Effector CD4-positive, alpha-beta T cell (primary cell): ENCODE data around the gene TMPRSS12. TPM values are rescaled to one million over a fixed set of nuclear protein-coding genes. Genes with fewer than 3 reads are reported as not detected.
"Not testable (repeated sequence)": the region's sequence is repeated elsewhere in the genome, so short reads cannot be mapped to it uniquely, and the experiment has no call there.

Source experiments
- DNase-seq: peaks from one replicate; pipeline ENCODE4 v3.0.0-alpha.2; 2020
- total RNA-seq: gene quantifications from one replicate; lab custom pipeline; 2026; lab: John Stamatoyannopoulos, UW

Gene TMPRSS12, protein sequence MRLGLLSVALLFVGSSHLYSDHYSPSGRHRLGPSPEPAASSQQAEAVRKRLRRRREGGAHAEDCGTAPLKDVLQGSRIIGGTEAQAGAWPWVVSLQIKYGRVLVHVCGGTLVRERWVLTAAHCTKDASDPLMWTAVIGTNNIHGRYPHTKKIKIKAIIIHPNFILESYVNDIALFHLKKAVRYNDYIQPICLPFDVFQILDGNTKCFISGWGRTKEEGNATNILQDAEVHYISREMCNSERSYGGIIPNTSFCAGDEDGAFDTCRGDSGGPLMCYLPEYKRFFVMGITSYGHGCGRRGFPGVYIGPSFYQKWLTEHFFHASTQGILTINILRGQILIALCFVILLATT
- not detected for total RNA-seq

GRCh38 chr12:50842637-50843493 lies at the start of gene TMPRSS12:
Gene TMPRSS12, plus strand, starts transcription at chr12:50842926. Its CDS starts 39 bp downstream, at chr12:50842965.
- no peak for DNase-seq

GRCh38 chr12:50799908-50800307 lies 42.8 kb upstream of the TMPRSS12 start:
- no peak for DNase-seq

DNA sequence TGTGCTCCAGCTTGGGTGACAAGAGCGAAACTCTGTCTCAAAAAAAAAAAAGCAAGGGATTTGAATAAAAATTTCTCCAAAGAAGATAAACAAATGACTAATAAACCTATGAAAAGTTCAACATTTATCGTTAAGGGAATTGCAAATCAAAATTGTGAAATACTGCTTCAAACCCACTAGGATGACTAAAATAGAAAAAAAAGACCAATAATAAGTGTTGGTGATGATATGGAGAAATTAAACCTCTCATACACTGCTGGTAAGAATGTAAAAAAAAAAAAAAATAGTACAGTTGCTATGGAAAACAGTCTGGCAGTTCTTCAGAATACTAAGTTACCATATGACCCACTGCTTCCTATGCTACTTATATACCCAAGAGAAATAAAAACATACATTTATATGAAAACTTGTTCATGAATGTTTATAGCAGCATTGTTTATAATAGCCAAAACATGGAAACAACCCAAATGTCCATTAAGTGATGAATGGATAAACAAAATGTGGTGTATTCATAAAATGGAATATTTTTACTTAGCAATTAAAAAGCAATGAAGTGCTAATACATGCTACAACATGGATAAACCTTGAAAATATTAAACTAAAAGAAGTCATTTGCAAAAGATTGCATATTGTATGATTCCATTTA lies 39.4 kb upstream of the TMPRSS12 start:
- no peak for DNase-seq

DNA sequence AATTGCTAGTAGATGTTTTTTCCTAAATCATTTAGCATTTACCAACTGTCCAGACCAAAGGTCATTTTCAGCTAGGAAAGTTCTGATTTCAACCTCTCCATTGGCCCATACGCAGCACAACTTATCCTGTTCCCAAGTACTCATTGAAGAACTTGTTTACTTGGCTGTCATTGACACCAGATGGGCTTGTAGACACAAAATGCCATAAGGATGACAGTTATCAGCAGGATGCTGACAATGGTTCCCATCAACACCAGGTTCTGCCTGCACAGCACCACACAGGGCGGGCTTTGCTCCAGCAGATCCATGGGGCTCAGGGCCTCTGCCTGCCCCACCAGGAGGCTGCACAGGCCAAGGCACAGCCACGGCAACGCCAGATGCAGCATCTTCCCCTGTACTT lies 36.5 kb upstream of the TMPRSS12 start:
- DNase-seq = no peak

- not testable (repeated sequence) for DNase-seq
Measured at GRCh38 chr12:50809131-50809530, 33.6 kb upstream of the TMPRSS12 start.

- DNase-seq = not testable (repeated sequence)
Measured at GRCh38 chr12:50814921-50815320, 27.8 kb upstream of the TMPRSS12 start.

GRCh38 chr12:50820177-50820576 lies 22.5 kb upstream of the TMPRSS12 start:
- DNase-seq = no peak

DNA sequence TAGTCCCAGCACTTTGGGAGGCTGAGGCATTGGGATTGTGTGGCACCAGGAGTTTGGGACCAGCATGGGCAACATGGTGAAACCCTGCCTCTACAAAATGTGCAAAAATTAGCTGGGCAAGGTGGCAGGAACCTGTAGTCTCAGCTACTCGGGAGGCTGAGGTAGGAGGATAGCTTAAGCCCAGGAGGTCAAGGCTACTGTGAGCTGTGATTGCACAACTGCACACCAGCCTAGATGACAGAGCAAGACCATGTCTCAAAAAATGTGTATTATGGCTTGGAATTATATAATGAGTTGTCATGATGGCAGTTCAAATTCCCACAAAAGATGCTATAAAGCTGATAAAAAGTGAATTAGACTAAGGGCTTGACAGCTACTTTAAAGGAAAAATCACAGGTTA lies 20.6 kb upstream of the TMPRSS12 start:
- no peak for DNase-seq

GRCh38 chr12:50823724-50824123 lies 19.0 kb upstream of the TMPRSS12 start:
- DNase-seq = not testable (repeated sequence)

GRCh38 chr12:50824914-50825313 lies 17.8 kb upstream of the TMPRSS12 start:
- no peak for DNase-seq

DNA sequence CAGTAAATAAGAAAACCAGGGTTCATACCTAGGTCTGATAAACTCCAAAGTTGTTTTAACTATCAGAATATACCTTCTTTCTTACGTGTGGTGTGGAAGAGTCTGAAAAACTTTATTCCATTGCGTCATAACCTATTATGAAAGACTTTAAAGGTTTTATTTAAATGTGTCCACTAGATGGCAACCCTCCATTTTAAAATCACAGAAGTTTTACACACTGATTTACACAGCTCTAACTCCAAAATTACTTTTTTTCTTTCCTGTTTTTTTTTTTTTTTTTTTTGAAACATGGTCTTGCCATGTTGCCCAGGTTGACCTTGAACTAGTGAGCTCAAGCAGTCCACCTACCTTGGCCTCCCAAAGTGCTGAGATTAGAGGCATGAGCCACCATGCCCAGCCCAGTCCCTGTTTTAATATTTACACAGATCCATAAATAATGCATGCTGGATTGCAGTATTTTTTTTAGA lies 17.3 kb upstream of the TMPRSS12 start:
- DNase-seq = no peak

DNA sequence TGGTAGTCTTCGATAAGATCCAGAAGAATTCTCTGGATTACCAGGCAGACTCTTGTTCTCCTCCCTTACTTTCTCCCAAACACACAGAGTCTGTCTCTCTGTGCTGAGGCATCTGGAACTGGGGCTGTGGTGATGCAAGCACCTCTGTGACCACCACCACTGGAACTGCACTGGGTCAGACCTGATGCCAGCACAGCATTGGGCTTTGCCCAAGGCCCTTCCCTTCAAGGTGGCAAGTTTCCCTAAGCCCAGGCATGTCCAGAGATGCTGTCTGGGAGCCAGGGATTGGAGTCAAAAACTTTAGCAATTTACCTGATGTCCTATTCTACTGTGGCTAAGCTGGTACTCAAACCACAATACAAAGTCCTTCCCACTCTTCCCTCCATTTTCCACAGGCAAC lies 14.6 kb upstream of the TMPRSS12 start:
- DNase-seq = no peak

GRCh38 chr12:50828886-50829285 lies 13.8 kb upstream of the TMPRSS12 start:
- DNase-seq = no peak

GRCh38 chr12:50833801-50834200 lies 8.9 kb upstream of the TMPRSS12 start:
- DNase-seq = not testable (repeated sequence)

- DNase-seq = no peak
Measured at GRCh38 chr12:50839042-50839441, 3.7 kb upstream of the TMPRSS12 start.

DNA sequence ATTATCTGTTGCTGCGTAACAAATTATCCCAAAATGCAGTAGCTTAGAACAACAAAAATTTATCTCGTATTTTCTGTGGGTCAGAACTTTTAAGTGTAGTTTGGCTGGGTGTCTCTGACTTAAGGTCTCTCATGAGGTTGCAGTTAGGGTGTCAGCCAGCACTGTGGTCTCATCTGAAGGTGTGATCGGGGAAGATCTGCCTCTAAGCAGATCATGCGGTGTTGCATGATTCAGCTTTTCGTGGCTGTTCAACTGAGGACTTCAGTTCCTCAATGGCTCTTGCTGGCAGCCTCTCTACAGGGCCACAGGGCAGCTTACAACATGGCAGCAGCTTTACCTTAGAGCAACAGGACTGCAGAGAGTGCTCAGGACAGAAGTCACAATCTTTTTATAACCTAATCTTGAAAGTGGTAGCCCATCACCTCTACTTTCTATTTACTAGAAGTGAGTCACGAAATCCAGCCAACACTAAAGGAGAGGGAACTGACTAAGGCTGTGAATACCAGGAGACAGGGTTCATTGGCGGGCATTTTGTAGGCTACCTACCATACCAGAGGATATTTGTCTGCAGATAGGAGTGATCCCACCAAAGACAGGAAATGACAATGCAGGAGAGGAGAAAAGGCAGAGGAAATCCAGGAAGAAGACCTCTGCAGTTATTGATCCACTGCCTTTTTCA lies 1.8 kb upstream of the TMPRSS12 start:
- no peak for DNase-seq

- DNase-seq = no peak
Measured at GRCh38 chr12:50841716-50842531, 802 bp upstream of the TMPRSS12 start.

- no peak for DNase-seq
Measured at GRCh38 chr12:50845021-50845647, 2.4 kb downstream of the TMPRSS12 start.

GRCh38 chr12:50848963-50849362 lies 6.2 kb downstream of the TMPRSS12 start:
- no peak for DNase-seq

DNA sequence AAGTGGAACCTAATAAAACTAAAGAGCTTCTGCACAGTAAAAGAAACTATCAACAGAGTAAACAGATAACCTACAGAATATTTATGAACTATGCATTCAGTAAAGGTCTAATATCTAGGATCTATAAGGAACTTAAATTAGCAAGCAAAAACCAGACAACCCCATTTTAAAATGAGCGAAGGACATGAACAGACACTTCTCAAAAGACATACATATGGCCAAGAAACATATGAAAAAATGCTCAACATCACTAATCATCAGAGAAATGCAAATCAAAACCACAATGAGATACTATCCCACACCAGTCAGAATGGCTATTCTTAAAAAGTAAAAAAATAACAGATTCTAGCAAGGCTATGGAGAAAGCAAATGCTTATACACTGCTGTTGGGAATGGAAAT lies 12.5 kb downstream of the TMPRSS12 start:
- DNase-seq = not testable (repeated sequence)

GRCh38 chr12:50855679-50856078 lies 13.0 kb downstream of the TMPRSS12 start:
- DNase-seq = not testable (repeated sequence)
